Adrenal gland (tissue), 5 donors: ENCODE results near the gene PRKCE.

Source experiments
- CTCF ChIP-seq, 6 experiments: fragments of 450-650 bp in 4 of 6; fragments of 200-600 bp in 2 of 6; sonication (generic) in 1 of 6; IDR thresholded peaks; 1 replicate in 5 of 6; 2 replicates in 1 of 6; pipeline versions ENCODE4 v1.5.1 to v1.8.0; 2016 to 2021; ENCODE audit warnings: antibody characterized with exemption in 6 of 6, mild to moderate bottlenecking in 2 of 6, moderate library complexity in 1 of 6
- POLR2A ChIP-seq, 2 donors: fragments of 450-650 bp; IDR thresholded peaks; one replicate each; pipeline ENCODE4 v1.6.1; 2017; ENCODE audit warnings: antibody characterized with exemption in 2 of 2, mild to moderate bottlenecking in 2 of 2, moderate library complexity in 1 of 2
- donor health status: DM: no; HTN: no; CAD: no.

- no peak for TF ChIP-seq CTCF (IDR thresholded peaks at IDR 0.05)
- no peak for TF ChIP-seq POLR2A (IDR thresholded peaks at IDR 0.05)
These were observed 71.0 kb downstream of the PRKCE start for GRCh38 chr2:45722477-45722876.
